Mesendoderm (in vitro differentiated cells): ENCODE measurements around the gene CAPN11.
"Not testable (repeated sequence)": the region's sequence is repeated elsewhere in the genome, so short reads cannot be mapped to it uniquely, and the experiment has no call there.

Source experiments
- DNase-seq: peaks from one replicate; pipeline ENCODE4 v3.0.0; 2013
- H2AK5ac ChIP-seq: 2 replicates; pipeline ENCODE4 v1.6.1; 2013; ENCODE audit warnings: low read length, inconsistent platforms
- H2BK120ac ChIP-seq: 2 replicates; pipeline ENCODE4 v1.6.1; 2013; ENCODE audit warnings: low read depth, mild to moderate bottlenecking, low read length, moderate library complexity, mixed read lengths
- H2BK15ac ChIP-seq: replicated peaks from 2 replicates; pipeline ENCODE4 v1.6.1; 2013; ENCODE audit warnings: low read depth, mild to moderate bottlenecking, moderate library complexity
- H2BK5ac ChIP-seq: 2 replicates; pipeline ENCODE4 v1.6.1; 2013; ENCODE audit warnings: low read length, inconsistent platforms
- H3K18ac ChIP-seq: 2 replicates; pipeline ENCODE4 v1.6.1; 2013; ENCODE audit warnings: mild to moderate bottlenecking, low read length, mixed read lengths
- H3K23ac ChIP-seq: one replicate; pipeline ENCODE4 v1.6.1; 2013; ENCODE audit warnings: low read length
- H3K27ac ChIP-seq: 2 replicates; pipeline ENCODE4 v1.5.1; 2013; ENCODE audit warnings: low read depth, mild to moderate bottlenecking, inconsistent platforms, low read length, moderate library complexity
- H3K27me3 ChIP-seq: 2 replicates; pipeline ENCODE4 v1.6.1; 2013; ENCODE audit warnings: low read length, control low read depth, mild to moderate bottlenecking, inconsistent platforms; ENCODE audit not compliant: insufficient read depth, poor library complexity
- H3K36me3 ChIP-seq: 2 replicates; pipeline ENCODE4 v1.6.1; 2013; ENCODE audit warnings: low read length, inconsistent platforms; ENCODE audit not compliant: control insufficient read depth, insufficient read depth
- H3K4ac ChIP-seq: one replicate; pipeline ENCODE4 v1.6.1; 2013; ENCODE audit warnings: low read depth, mild to moderate bottlenecking, low read length, moderate library complexity
- H3K4me1 ChIP-seq: 2 replicates; pipeline ENCODE4 v1.6.1; 2013; ENCODE audit warnings: low read depth, low read length, inconsistent platforms; ENCODE audit not compliant: control insufficient read depth
- H3K4me2 ChIP-seq: 2 replicates; pipeline ENCODE4 v1.6.1; 2013; ENCODE audit warnings: low read length
- H3K4me3 ChIP-seq: 2 replicates; pipeline ENCODE4 v1.5.1; 2013; ENCODE audit warnings: mild to moderate bottlenecking, low read length
- H3K56ac ChIP-seq: one replicate; pipeline ENCODE4 v1.6.1; 2013; ENCODE audit warnings: low read length
- H3K79me1 ChIP-seq: 2 replicates; pipeline ENCODE4 v1.6.1; 2013; ENCODE audit warnings: low read length, inconsistent platforms
- H3K79me2 ChIP-seq: 2 replicates; pipeline ENCODE4 v1.6.1; 2013; ENCODE audit warnings: mild to moderate bottlenecking, low read length; ENCODE audit not compliant: control insufficient read depth, insufficient read depth
- H3K9ac ChIP-seq: 2 replicates; pipeline ENCODE4 v1.6.1; 2013; ENCODE audit warnings: low read length, inconsistent platforms
- H4K5ac ChIP-seq: one replicate; pipeline ENCODE4 v1.6.1; 2013; ENCODE audit warnings: low read length
- H4K8ac ChIP-seq: one replicate; pipeline ENCODE4 v1.6.1; 2013; ENCODE audit warnings: low read depth, mild to moderate bottlenecking, control low read depth, low read length, moderate library complexity
- WGBS: extraction: QIAGEN DNeasy Blood & Tissue Kit; methylation state at CpG from one replicate; pipeline ENCODE4 v1.1.7; 2013; ENCODE audit warnings: low lambda C conversion rate, missing lambda C conversion rate; ENCODE audit not compliant: insufficient coverage; ENCODE audit errors: extremely low coverage; 5-methylcytosine and 5-hydroxymethylcytosine counted together

Gene CAPN11

DNA sequence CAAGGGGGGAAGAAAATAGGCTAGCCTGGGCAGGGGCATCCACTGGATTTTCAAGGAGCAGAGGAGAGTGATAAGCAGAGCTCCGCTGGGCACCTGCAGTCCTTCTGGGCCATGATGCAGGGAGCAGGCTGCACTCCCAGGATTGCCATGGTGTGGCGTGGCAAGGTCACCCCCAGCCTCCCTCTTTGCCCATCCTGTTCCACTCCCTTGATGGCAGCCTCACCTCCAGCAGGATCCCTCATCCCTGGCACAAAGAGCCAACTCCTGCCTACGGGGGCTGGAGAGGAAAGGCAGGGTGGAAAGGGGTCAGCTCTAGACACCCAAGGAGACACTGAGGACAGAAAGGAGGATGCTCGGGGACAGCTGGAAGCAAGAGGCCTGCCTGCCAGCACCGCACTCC, 35.7 kb downstream of the CAPN11 start:
- H3K4me3 ChIP-seq = no peak overlapping the region

DNA sequence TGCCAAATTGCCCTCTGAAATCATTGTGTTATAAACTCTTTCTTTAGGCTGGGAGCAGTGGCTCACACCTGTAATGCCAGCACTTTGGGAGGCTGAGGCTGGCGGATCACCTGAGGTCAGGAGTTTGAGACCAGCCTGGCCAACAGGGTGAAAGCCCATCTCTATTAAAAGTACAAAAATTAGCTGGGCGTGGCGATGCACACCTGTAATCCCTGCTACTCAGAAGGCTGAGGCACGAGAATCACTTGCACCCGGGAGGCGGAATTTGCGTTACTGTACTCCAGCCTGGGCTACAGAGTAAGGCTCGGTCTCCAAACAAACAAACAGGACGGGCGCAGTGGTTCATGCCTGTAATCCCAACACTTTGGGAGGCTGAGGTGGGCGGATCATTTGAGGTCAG, 37.7 kb downstream of the CAPN11 start:
- H3K18ac ChIP-seq, H3K27me3 ChIP-seq, H3K27ac ChIP-seq, H4K8ac ChIP-seq, H3K79me1 ChIP-seq, H3K23ac ChIP-seq, H3K56ac ChIP-seq, H2AK5ac ChIP-seq, H3K4me2 ChIP-seq, H3K79me2 ChIP-seq, H3K4me3 ChIP-seq, DNase-seq, H2BK5ac ChIP-seq, H3K4ac ChIP-seq, H2BK120ac ChIP-seq, H3K9ac ChIP-seq, H2BK15ac ChIP-seq, H4K5ac ChIP-seq, H3K36me3 ChIP-seq: not testable (repeated sequence)
- WGBS = no CpG with 5 or more reads among the region's 11 CpGs
- H3K4me1 ChIP-seq = peaks cover 13% of the 10 kb centered on the region

More for the DNA sequence above, 35.7 kb downstream of the CAPN11 start:
- Histone ChIP-seq H2BK15ac (no peak overlapping the region), H3K79me2 (no peaks in the 10 kb centered on the region), H3K36me3 (no peaks in the 10 kb centered on the region), H3K56ac (no peak overlapping the region), H3K9ac (no peak overlapping the region), H4K5ac (no peak overlapping the region), H3K4me2 (no peak overlapping the region), H3K4me1 (peaks cover 8% of the 10 kb centered on the region), H3K18ac (no peak overlapping the region), H3K27me3 (no peaks in the 10 kb centered on the region), H4K8ac (no peak overlapping the region), H3K4ac (no peak overlapping the region), H2BK120ac (no peak overlapping the region), H2AK5ac (no peak overlapping the region), H3K23ac (peak overlapping the region; percentile 45), H3K27ac (no peak overlapping the region), H3K79me1 (no peaks in the 10 kb centered on the region), H2BK5ac (no peak overlapping the region)
- WGBS = no CpG with 5 or more reads among the region's 5 CpGs
- DNase-seq = no peak

DNA sequence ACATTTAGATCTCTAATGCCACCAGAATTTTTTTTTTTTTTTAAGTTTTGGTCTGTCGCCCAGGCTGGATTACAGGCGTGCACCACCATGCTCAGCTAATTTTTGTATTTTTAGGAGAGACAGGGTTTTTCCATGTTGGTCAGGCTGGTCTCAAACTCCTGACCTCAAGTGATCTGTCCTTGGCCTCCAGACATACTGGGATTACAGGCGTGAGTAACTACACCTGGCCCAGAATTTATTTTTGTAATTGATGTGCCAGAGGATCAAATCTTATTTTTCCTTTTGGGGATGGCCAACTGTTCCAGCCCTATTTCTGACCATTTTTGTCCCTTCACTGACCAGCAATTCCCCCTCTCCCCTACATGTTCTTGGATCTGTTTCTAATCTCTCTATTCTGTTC, 40.1 kb downstream of the CAPN11 start:
- Histone ChIP-seq H3K36me3 (no peaks in the 10 kb centered on the region), H3K4ac (no peak overlapping the region), H4K5ac (no peak overlapping the region), H3K18ac (no peak overlapping the region), H3K4me3 (no peak overlapping the region), H3K56ac (no peak overlapping the region), H4K8ac (no peak overlapping the region), H3K4me1 (peaks cover 22% of the 10 kb centered on the region), H2BK5ac (no peak overlapping the region), H3K4me2 (no peak overlapping the region), H3K23ac (no peak overlapping the region), H3K79me2 (no peaks in the 10 kb centered on the region), H2BK120ac (no peak overlapping the region), H3K27ac (no peak overlapping the region), H3K79me1 (no peaks in the 10 kb centered on the region), H2AK5ac (no peak overlapping the region), H3K9ac (no peak overlapping the region), H2BK15ac (no peak overlapping the region), H3K27me3 (no peaks in the 10 kb centered on the region)
- DNase-seq = no peak
- no CpG with 5 or more reads among the region's 3 CpGs for WGBS

DNA sequence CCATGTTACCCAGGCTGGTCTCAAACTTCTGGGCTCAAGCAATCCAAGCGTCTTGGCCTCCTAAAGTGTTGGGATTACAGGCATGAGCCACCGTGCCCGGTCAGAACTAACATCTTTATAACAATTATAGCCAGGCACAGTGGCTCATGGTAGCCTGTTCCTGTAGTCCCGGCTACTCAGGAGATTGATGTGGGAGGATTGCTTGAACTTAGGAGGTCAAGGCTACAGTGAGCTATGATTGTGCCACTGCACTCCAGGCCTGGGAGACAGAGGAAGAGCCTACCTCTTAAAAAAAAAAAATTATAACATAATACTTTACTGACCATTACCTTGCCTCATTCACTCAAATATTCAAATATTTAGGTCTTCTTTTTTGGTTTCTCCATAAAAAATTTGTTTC, 41.3 kb downstream of the CAPN11 start:
- no peak overlapping the region for H3K4ac ChIP-seq
- no peak overlapping the region for H4K5ac ChIP-seq
- no peaks in the 10 kb centered on the region for H3K36me3 ChIP-seq
- no peak overlapping the region for H3K56ac ChIP-seq
- no peak overlapping the region for H3K27ac ChIP-seq
- no peak overlapping the region for H2AK5ac ChIP-seq
- H3K9ac ChIP-seq = no peak overlapping the region
- DNase-seq = no peak
- no peak overlapping the region for H2BK15ac ChIP-seq
- H3K4me2 ChIP-seq = no peak overlapping the region
- no peak overlapping the region for H4K8ac ChIP-seq
- no peak overlapping the region for H2BK120ac ChIP-seq
- no peaks in the 10 kb centered on the region for H3K79me2 ChIP-seq
- H3K79me1 ChIP-seq = no peaks in the 10 kb centered on the region
- no CpG with 5 or more reads among the region's 4 CpGs for WGBS
- H3K27me3 ChIP-seq = no peaks in the 10 kb centered on the region
- H3K18ac ChIP-seq = no peak overlapping the region
- H3K4me3 ChIP-seq = no peak overlapping the region
- no peak overlapping the region for H3K23ac ChIP-seq
- no peak overlapping the region for H2BK5ac ChIP-seq
- H3K4me1 ChIP-seq = peaks cover 22% of the 10 kb centered on the region

DNA sequence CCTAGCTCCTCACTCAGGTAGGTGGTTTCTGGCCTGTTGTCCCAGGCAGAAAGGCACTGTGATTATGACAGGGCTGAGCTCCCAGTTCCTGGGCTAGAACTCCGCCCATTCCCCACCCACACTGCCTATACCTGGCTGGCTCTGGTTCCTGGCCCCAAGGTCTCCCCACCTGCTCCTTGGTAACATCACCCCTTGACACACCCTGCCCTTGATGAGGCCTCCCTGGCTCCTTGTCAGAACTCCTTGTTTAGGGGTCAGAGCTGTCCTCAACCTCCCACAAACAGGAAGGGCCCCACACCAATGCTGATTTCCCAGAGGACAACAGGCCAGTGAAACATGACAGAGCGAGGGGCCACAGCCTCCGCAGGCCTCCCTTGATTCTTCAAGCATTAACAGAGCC, 42.6 kb downstream of the CAPN11 start:
- no CpG with 5 or more reads among the region's 3 CpGs for WGBS
- H3K27me3 ChIP-seq = no peaks in the 10 kb centered on the region
- no peak overlapping the region for H3K9ac ChIP-seq
- H2BK5ac ChIP-seq = peak overlapping the region; percentile 81
- no peak overlapping the region for H3K4me2 ChIP-seq
- H3K56ac ChIP-seq = peak overlapping the region; percentile 87
- H3K4me1 ChIP-seq = peaks cover 22% of the 10 kb centered on the region
- no peak overlapping the region for H4K5ac ChIP-seq
- H3K4ac ChIP-seq = no peak overlapping the region
- no peak overlapping the region for H3K4me3 ChIP-seq
- no peak overlapping the region for H2BK15ac ChIP-seq
- peak; percentile 31 for DNase-seq
- no peaks in the 10 kb centered on the region for H3K79me2 ChIP-seq
- H3K27ac ChIP-seq = no peak overlapping the region
- H4K8ac ChIP-seq = no peak overlapping the region
- H2BK120ac ChIP-seq = no peak overlapping the region
- H3K18ac ChIP-seq = no peak overlapping the region
- no peaks in the 10 kb centered on the region for H3K36me3 ChIP-seq
- H3K79me1 ChIP-seq = no peaks in the 10 kb centered on the region
- H3K23ac ChIP-seq = no peak overlapping the region
- H2AK5ac ChIP-seq = peak overlapping the region; percentile 64

DNA sequence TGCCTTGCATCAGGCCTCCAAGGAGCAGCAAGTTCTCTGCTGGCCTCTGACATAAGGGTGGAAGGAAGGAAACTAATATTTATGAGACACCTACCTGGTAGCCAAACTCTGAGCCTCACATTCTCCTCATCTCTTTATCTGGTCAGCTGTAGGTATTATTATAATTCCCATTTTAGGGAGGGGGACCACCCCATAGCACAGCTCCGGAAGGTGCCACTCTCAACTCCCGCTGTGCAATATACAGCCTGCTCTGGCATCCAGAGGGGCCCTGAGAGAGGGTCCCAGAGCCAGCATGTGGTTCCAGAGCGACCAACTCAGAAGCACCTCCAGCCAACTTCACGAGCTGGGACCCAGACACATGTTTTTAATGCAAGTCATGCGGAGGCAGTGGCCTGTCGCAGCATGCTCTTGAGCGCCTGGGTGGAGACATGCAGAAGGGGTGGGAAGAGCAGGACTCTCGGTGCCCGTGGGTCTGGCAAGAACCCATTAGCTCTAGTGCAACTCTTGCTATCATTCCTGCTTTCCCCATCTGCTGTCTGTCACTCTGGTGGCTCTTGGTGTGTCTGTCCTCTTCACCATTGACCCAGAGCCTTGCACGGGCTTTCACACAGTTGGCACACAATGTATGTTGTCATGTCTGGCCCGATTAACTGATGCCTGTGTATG, 43.2 kb downstream of the CAPN11 start:
- H3K4me1 ChIP-seq = peaks cover 25% of the 10 kb centered on the region
- H3K56ac ChIP-seq = peak overlapping the region; percentile 87
- no peak overlapping the region for H4K5ac ChIP-seq
- H2BK15ac ChIP-seq = no peak overlapping the region
- H3K27ac ChIP-seq = peak overlapping the region; percentile 68
- peak overlapping the region; percentile 16 for H3K18ac ChIP-seq
- no peaks in the 10 kb centered on the region for H3K79me2 ChIP-seq
- no peak overlapping the region for H3K4me3 ChIP-seq
- peak overlapping the region; percentile 95 for H2AK5ac ChIP-seq
- no peaks in the 10 kb centered on the region for H3K27me3 ChIP-seq
- H4K8ac ChIP-seq = no peak overlapping the region
- H2BK120ac ChIP-seq = peak overlapping the region; percentile 8
- no peak for DNase-seq
- peak overlapping the region; percentile 29 for H3K4ac ChIP-seq
- H2BK5ac ChIP-seq = peak overlapping the region; percentile 81
- peak overlapping the region; percentile 87 for H3K23ac ChIP-seq
- H3K79me1 ChIP-seq = no peaks in the 10 kb centered on the region
- H3K9ac ChIP-seq = peak overlapping the region; percentile 49
- WGBS = no CpG with 5 or more reads among the region's 11 CpGs
- no peak overlapping the region for H3K4me2 ChIP-seq
- H3K36me3 ChIP-seq = no peaks in the 10 kb centered on the region
